Activated gamma-delta T cell (primary cell): Measurements from ENCODE around the gene ARHGAP26.
"Not testable (repeated sequence)": the region's sequence is repeated elsewhere in the genome, so short reads cannot be mapped to it uniquely, and the experiment has no call there.

Source experiments
- DNase-seq: peaks from one replicate; lab custom pipeline; 2025; lab: John Stamatoyannopoulos, UW

Gene ARHGAP26

GRCh38 chr5:143186623-143187022 is 416.4 kb downstream of the ARHGAP26 start:
- no peak for DNase-seq

GRCh38 chr5:143187495-143187894 is 417.3 kb downstream of the ARHGAP26 start:
- no peak for DNase-seq

- DNase-seq: no peak
Observed at GRCh38 chr5:143188083-143188482, 417.9 kb downstream of the ARHGAP26 start.

GRCh38 chr5:143188692-143189091 is 418.5 kb downstream of the ARHGAP26 start:
- DNase-seq: no peak

GRCh38 chr5:143190260-143190810 is 420.2 kb downstream of the ARHGAP26 start:
- no peak for DNase-seq

- no peak for DNase-seq
Observed at GRCh38 chr5:143191720-143192119, 421.5 kb downstream of the ARHGAP26 start.

- DNase-seq: no peak
Observed at GRCh38 chr5:143192191-143192900, 422.2 kb downstream of the ARHGAP26 start.

GRCh38 chr5:143194206-143194605 is 424.0 kb downstream of the ARHGAP26 start:
- DNase-seq: no peak

GRCh38 chr5:143194713-143195112 is 424.5 kb downstream of the ARHGAP26 start:
- no peak for DNase-seq

GRCh38 chr5:143195491-143195890 is 425.3 kb downstream of the ARHGAP26 start:
- DNase-seq: no peak

GRCh38 chr5:143196601-143197259 is 426.6 kb downstream of the ARHGAP26 start:
- DNase-seq: no peak

- DNase-seq: no peak
Observed at GRCh38 chr5:143197260-143197656, 427.1 kb downstream of the ARHGAP26 start.

- DNase-seq: no peak
Observed at GRCh38 chr5:143198332-143198731, 428.2 kb downstream of the ARHGAP26 start.

GRCh38 chr5:143199161-143199560 is 429.0 kb downstream of the ARHGAP26 start:
- DNase-seq: no peak

- DNase-seq: no peak
Observed at GRCh38 chr5:143199843-143200242, 429.7 kb downstream of the ARHGAP26 start.

- DNase-seq: no peak
Observed at GRCh38 chr5:143200781-143201398, 430.7 kb downstream of the ARHGAP26 start.

GRCh38 chr5:143201589-143201988 is 431.4 kb downstream of the ARHGAP26 start:
- DNase-seq: no peak

- not testable (repeated sequence) for DNase-seq
Observed at GRCh38 chr5:143203301-143203956, 433.3 kb downstream of the ARHGAP26 start.

GRCh38 chr5:143204474-143205246 is 434.5 kb downstream of the ARHGAP26 start:
- DNase-seq: no peak

- no peak for DNase-seq
Observed at GRCh38 chr5:143205386-143205785, 435.2 kb downstream of the ARHGAP26 start.

GRCh38 chr5:143205883-143206195 is 435.7 kb downstream of the ARHGAP26 start:
- DNase-seq: no peak
